SW480 (cell line): Measurements from ENCODE around the gene GRIK4.
A peak's percentile ranks its signal among the peaks of the same experiment; 100 is the strongest.

ENCODE experiments used
- DNase-seq: peaks from one replicate; pipeline ENCODE4 v3.0.0-alpha.2; 2016; ENCODE audit warnings: low spot score

Gene GRIK4

GRCh38 chr11:120707663-120708062, 196.1 kb downstream of the GRIK4 start:
- no peak for DNase-seq

- no peak for DNase-seq
Observed at GRCh38 chr11:120708511-120709183, 197.1 kb downstream of the GRIK4 start.

- DNase-seq = no peak
Observed at GRCh38 chr11:120709808-120710207, 198.3 kb downstream of the GRIK4 start.

- DNase-seq = peak; percentile 82
Observed at GRCh38 chr11:120710354-120711131, 199.0 kb downstream of the GRIK4 start.

GRCh38 chr11:120712014-120712413, 200.5 kb downstream of the GRIK4 start:
- DNase-seq = no peak

- no peak for DNase-seq
Observed at GRCh38 chr11:120712881-120713280, 201.3 kb downstream of the GRIK4 start.

- DNase-seq = no peak
Observed at GRCh38 chr11:120713296-120713695, 201.7 kb downstream of the GRIK4 start.

- no peak for DNase-seq
Observed at GRCh38 chr11:120714438-120714837, 202.9 kb downstream of the GRIK4 start.

GRCh38 chr11:120715239-120715638, 203.7 kb downstream of the GRIK4 start:
- no peak for DNase-seq

- no peak for DNase-seq
Observed at GRCh38 chr11:120717042-120717441, 205.5 kb downstream of the GRIK4 start.

- DNase-seq = no peak
Observed at GRCh38 chr11:120717623-120718022, 206.1 kb downstream of the GRIK4 start.

GRCh38 chr11:120718171-120718570, 206.6 kb downstream of the GRIK4 start:
- DNase-seq = no peak

GRCh38 chr11:120719348-120719747, 207.8 kb downstream of the GRIK4 start:
- no peak for DNase-seq

- no peak for DNase-seq
Observed at GRCh38 chr11:120720760-120721159, 209.2 kb downstream of the GRIK4 start.

GRCh38 chr11:120722524-120722923, 211.0 kb downstream of the GRIK4 start:
- no peak for DNase-seq

- no peak for DNase-seq
Observed at GRCh38 chr11:120723751-120724150, 212.2 kb downstream of the GRIK4 start.

GRCh38 chr11:120727752-120728151, 216.2 kb downstream of the GRIK4 start:
- DNase-seq = no peak

- no peak for DNase-seq
Observed at GRCh38 chr11:120735035-120735434, 223.5 kb downstream of the GRIK4 start.

- DNase-seq = no peak
Observed at GRCh38 chr11:120738516-120739046, 227.0 kb downstream of the GRIK4 start.

- no peak for DNase-seq
Observed at GRCh38 chr11:120739780-120740179, 228.2 kb downstream of the GRIK4 start.

GRCh38 chr11:120740380-120740779, 228.8 kb downstream of the GRIK4 start:
- DNase-seq = no peak

GRCh38 chr11:120744016-120744994, 232.8 kb downstream of the GRIK4 start:
- no peak for DNase-seq
